ENCODE measurements around the gene OVAAL.

- TF ChIP-seq POLR2AphosphoS5 (IDR thresholded peaks at IDR 0.05; ENCODE audit: low read depth, low read length) (no peak), JUND (IDR thresholded peaks at IDR 0.05; ENCODE audit: low read length) (no peak), BRCA1 (IDR thresholded peaks at IDR 0.05; ENCODE audit: low read depth, low read length) (no peak), SIN3A (conservative IDR thresholded peaks at IDR 0.05 in 1 of 2, IDR thresholded peaks at IDR 0.05 in 1 of 2; ENCODE audit: low read depth in 1 of 2, low read length in 2 of 2) (no peak), EZH2 (IDR thresholded peaks at IDR 0.05; ENCODE audit: low read depth, low read length, severe bottlenecking) (no peak), CTCF (IDR thresholded peaks at IDR 0.05; ENCODE audit: control extremely low read depth in 1 of 3, insufficient read depth in 1 of 3, low read depth in 1 of 3, low read length in 3 of 3) (no peak), HDAC2 (IDR thresholded peaks at IDR 0.05; ENCODE audit: borderline replicate concordance in 1 of 2, low read depth in 2 of 2, low read length in 2 of 2) (no peak), SP2 (IDR thresholded peaks at IDR 0.05; ENCODE audit: low read length) (no peak), POLR2A (IDR thresholded peaks at IDR 0.05; ENCODE audit: control extremely low read depth in 1 of 2, low read depth in 2 of 2, low read length in 2 of 2) (no peak)
Observed at GRCh38 chr1:180574031-180574713, 15.4 kb downstream of the OVAAL start.
